ENCODE measurements around the gene TMEM45B.
"Not testable (repeated sequence)": the region's sequence is repeated elsewhere in the genome, so short reads cannot be mapped to it uniquely, and the experiment has no call there.

TMEM45B gene

DNA sequence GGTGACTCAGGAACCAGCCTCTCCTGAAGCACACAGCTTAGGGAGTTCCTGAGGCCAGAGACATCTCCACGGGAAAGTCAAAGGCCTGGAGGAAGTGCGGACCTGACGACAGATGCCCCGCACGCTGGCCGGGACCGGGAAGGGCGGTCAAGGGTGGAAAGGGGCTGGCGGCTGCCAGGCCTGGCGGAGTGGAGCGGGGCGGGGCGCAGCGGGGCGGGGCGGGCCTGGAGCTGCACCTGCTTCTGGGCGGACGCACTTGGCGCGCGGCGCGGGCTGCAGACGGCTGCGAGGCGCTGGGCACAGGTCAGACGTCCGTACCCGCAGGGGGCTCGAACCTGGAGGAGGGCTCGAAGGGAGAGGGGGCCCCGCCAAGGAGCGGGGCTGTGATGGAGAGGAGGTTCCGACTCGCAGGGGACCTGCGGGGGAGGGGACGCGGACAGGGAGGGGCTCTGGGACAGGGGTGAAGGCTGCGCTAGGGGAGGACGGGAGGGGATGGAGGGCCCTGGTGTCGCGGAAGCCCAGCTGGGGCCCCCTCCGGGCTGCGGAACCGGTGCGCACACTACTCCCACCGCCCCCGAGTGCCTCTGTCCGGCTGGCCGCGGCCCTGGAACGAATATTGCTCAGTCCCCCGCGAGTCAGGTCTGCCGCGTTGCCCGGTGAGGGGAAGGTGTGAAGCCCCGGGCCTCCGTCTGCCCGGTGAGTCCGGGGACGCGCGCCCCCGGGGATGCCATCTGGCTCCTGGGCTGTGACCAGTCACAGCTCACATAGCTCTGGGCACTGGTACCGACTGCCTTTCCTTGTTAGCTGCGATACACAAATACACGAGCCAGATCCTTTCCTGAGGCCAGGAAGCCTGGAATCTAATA lies at the start of gene TMEM45B:
Gene TMEM45B, plus strand, starts transcription at position 253 of the 866 bp plus-strand sequence. CDS start 36,635 bp downstream, outside the sequence.
- no peak for DNase-seq (ENCODE audit: low read depth in 2 of 2)

DNA sequence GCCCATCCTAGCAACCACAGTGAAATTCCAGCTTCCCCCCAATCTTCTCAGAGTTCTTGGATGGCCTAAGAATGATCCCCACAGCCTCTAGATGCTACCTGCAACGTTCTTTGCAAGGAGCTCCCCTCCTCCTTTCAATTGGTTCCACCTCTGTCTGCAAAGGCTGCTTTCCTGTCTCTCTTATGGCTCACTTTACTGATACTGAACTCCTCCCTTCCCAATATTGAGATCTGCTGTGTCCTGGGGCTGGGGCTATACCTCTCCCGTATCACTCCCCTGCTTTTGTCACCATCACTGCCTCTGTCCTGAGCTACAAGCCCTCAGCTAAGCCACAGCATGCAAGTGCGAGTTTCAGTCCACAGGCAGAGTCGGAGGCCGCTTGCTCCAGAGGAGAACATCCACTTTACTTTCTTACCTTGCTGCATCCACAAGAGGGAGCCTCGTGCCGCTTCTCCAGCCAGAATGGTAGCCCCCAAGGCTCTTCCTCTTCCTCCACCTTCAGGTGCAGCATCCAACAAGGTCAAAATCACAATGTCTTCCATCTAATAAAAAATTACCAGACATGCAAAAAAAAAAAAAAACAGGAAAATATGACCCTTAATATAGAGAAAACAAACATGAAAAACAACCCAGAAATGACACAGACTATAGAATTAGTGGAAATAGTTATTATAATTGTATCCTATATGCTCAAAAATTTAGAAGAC lies 48.6 kb upstream of the TMEM45B start:
- DNase-seq (ENCODE audit: low read depth in 2 of 2): no peak

DNA sequence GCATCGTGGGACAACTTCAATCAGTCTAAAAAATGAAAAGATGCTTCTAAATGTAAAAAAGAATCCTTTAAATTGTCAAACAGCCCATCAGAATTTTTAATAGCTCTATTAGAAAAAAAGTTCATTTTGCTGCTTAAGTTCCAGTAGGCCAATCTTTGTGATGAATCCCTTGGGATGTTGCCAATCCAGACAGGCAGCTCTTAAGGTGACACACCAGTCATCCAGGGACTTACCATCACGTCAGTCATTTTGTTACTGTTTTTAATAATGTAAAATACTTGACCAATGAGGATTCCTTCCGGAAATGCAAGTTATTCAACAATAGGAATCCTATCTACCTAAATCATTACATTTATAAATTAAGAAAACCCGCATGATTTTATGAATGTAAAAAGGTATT lies 47.8 kb upstream of the TMEM45B start:
- no peak for DNase-seq (ENCODE audit: low read depth in 2 of 2)

DNA sequence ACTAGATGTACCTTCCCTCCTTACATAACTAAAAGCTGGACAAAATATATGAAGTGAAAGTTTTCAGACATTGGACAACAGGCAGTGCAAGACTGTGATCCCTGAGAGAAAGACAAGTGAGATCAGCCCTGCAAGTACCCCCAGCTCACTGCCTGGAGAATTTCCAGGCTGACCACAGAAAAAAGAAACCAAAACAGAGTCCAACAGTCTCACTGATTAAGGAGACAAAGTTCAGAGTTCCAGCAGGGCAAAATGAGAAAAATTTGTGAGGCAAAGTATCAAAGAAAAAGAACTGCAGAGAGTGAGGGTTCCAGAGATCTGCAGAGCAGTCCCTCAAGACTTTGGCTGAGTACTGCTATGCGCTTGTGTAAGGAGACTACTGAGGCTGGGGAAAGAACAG lies 47.3 kb upstream of the TMEM45B start:
- DNase-seq (ENCODE audit: low read depth in 2 of 2): no peak

DNA sequence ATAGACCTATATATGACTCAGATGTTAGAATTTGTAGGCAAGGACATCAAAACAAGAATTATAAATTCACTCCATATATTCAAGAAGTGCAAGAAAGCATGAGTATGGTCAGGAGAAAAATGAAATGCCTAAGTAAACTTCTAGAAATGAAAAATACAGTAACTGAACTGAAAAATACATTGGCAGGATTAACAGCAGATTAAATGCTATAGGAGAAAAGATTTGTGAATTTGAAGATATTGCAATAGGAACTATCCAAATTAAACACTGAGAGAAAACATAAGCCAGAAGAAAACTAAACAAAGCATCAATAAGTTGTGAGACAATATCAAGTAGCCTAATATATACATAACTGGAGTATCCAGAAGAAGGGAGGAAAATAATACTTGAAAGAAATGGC lies 46.6 kb upstream of the TMEM45B start:
- no peak for DNase-seq (ENCODE audit: low read depth in 2 of 2)

DNA sequence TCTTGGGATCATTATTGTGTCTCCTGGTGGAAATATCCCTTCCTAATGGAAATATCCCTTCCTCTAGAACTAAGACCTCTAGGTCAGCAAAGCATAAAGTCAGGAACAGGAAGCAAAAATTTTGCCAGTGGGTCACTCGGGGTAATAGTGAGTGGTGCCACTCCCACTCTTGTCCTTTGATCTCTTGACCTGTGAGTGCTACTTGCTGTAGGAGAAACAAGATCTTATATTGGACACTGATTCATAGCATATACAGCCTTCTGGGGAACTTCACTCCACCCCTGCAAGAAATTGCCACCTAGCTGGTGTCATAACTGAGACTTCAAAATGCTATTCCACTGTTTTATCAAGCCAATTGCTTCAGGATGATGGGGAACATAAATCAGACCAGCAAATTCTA lies 44.7 kb upstream of the TMEM45B start:
- no peak for DNase-seq (ENCODE audit: low read depth in 2 of 2)

DNA sequence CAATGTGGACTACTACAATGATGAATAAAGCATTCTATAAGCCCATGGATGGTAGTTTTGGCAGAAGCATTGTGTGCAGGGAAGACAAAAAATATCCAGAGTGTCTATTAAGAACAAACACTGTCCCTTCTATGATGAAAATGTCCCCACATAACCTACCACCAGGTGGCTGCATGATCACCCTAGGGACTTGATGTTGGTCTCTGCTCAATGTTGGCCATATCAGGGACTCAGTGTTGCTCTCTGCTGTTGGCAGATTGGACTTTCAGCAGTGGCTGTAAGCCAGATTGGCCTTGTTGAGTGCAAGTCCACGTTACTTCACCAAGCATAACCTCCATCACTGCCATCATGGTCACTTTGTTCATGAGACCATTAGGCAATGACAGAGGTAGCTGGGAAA lies 44.2 kb upstream of the TMEM45B start:
- not testable (repeated sequence) for DNase-seq (ENCODE audit: low read depth in 2 of 2)

DNA sequence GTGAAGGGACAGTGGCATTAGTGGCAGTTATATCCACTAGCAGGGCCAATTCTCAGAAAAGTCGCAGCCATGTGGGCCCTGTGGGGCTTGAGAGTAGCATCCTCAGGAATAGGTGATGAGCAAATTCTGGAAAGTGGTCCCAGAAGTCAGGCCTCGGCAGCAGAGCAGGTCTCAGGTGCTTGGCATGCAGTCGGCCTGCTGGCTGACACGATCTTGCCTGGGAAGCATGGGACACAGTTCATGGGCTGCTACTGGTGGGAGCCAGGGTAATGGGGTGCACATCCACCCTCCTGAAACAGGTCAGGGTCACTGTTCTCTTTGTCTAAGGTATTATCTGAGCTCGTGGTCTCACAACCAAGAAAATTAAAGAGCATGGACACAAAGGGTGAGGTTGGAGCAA lies 36.8 kb upstream of the TMEM45B start:
- DNase-seq (ENCODE audit: low read depth in 2 of 2): no peak

DNA sequence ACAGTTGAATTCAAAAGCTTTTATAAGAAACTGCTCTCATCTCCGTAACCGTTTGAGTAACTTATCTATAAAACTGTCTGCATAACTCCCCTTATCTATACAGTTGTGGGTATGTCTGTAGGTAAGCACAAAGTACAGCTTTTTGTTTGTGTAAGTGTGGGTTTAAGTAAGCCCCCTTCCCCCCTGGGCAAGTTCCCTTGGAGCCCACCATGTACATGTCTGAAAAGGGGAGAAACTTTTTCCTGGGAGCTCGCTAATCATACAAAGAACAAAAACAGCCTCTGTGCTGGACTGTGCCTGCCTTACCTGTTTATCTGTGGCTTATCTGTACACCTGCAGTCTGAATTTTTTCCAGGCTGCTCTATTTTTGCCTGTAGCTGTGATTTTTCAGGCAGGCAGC lies 36.3 kb upstream of the TMEM45B start:
- no peak for DNase-seq (ENCODE audit: low read depth in 2 of 2)

DNA sequence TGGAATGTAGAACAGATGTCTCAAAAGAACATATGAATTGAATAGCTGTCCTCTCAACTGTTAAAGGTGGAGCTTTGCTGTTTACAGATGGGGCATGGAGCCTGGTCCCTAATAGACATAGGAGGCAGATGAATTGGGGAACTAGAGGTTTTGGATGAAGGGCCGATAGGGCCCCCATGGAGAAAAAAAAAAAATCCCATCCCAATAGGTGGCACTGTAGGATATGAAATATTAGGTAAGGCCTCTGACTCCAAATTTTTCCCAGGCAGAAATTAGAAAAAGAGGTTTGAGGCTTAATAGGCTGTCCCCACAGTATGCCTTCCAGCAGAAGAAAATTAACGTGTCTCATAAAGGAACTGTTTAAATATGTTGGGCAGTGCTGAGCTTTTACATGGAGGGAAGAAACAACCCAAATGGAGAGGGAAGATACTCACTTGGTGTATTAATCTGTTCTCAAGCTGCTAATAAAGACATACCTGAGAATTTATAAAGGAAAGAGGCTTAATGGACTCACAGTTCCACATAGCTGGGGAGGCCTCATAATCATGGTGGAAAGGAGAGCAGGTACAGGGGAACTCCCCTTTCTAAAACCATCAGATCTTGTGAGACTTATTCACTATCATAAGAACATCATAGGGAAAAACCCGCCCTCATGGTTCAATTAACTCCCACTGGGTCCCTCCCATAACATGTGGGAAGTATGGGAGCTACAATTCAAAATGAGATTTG lies 30.1 kb upstream of the TMEM45B start:
- no peak for DNase-seq (ENCODE audit: low read depth in 2 of 2)

DNA sequence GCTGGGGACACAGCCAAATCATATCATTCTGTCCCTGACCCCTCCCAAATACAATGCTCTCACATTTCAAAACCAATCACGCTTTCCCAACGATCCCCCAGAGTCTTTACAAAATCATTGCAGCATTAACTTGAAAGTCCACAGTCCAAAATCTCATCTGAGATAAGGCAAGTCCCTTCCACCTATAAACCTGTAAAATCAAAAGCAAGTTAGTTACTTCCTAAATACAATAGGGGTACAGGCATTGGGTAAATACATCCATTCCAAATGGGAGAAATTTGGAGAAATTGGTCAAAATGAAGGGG lies 29.6 kb upstream of the TMEM45B start:
- DNase-seq (ENCODE audit: low read depth in 2 of 2): not testable (repeated sequence)

DNA sequence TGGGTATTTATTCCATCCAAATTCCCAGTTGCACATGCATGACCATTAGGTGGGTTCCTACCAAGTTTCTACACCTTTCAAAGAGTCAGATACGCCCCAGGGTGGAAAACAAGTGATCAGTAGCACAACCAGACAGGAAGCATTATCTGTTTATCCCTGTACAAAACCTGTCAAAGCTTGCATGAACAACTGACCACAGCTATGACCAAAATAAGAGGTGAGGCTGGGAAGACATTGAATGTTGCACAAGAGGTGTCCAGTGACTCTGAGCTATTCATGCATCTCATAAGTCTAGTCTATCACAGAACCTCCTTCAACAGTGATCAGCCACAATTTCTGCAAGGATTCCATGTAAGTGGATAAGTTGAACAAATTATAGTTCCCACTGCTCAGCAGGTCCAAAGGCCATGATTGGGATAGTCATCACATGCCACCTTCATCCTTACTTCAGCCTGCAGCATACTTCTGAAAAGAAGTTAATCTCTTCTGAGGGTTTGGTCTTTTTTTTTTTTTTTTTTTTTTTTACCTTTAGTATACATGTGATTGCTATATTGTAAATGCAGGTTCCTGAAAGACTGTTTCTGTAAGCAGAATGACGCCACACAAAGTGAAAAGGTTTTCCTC lies 28.0 kb upstream of the TMEM45B start:
- DNase-seq (ENCODE audit: low read depth in 2 of 2): no peak

DNA sequence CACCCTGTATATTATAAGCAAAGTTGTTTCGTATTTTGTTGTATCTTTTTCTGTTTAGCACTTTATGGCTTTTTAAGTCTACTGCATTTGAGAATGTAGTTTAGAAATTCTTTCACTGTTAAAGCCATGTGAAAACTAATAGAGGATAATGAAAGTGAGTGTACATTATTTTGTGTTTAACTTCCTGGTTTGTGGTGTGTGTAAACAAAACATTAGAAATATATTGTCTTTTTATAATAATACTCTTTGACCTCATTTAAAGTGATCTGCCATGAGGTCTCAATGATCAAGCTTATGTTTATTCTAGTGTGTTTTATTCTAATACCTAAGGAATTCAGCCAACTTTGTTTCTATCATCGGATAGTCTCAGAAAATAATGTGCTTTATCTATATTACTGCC lies 27.4 kb upstream of the TMEM45B start:
- DNase-seq (ENCODE audit: low read depth in 2 of 2): no peak

DNA sequence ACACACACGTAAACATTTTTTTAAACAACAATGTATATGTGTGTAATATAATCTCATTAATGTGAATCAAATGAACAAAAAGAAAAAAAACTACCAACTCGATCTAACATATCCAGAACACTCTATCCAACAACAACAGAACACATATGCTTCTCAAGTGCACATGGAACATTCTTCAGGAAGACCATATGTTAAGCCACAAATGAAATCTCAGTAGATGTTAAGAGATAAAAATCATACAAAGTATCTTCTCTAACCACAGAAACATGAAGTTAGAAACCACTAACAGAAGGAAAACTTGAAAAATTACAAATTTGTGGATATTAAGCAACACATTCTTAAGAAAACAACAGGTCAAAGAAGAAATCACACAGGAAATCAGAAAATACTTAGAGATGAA lies 25.5 kb upstream of the TMEM45B start:
- DNase-seq (ENCODE audit: low read depth in 2 of 2): no peak

DNA sequence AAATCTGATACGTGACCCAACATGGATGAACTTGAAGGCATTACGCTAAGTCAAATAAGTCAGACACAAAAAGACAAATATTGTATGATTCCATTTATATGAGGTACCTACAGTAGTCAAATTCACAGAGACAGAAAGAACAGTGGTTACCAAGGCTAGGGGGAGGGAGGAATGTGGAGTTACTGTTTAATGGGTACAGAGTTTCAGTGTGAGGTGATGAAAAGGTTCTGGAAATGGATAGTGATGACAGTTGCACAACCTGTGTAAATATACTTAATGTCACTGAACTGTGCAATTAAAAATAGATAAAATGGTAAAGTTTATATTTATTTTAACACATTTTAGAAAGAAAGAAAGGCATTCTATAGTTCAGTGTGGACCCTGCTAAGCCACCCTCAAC lies 24.1 kb upstream of the TMEM45B start:
- DNase-seq (ENCODE audit: low read depth in 2 of 2): no peak

DNA sequence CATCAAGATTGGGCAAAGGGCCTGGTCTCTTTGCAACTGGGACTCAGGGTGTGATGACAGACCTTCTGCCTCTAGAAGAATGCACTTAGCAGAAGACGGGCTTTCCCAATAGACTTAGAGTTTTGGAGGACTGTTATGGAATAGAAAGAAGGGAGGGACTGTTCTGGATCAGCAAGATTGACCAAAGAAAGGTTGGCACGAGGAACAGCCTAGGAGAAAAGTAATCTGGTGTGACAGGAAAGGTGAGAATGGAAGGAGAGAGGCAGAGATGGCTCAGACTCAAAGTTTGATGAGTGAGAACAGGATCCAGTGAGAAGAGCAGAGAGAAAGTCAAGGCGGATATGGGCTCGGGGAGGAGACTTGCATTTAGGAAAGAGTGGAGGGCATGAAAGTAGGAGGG lies 23.0 kb upstream of the TMEM45B start:
- DNase-seq (ENCODE audit: low read depth in 2 of 2): no peak

DNA sequence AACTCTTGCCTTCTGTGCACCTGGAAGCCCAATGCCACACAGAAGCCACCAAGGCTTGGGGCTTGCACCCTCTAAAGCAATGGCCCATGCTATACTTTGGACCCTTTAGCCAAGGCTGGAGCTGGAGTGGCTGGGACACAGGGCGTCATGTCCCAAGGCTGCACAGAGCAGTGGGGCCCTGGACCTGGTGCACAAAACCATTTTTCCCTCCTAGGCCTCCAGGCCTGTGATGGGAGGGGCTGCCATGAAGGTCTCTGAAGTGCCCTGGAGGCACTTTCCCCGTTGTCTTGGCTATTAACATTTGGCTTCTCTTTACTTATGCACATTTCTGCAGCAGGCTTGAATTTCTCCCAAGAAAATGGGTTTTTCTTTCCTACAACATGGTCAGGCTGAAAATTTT lies 20.6 kb upstream of the TMEM45B start:
- DNase-seq (ENCODE audit: low read depth in 2 of 2): no peak

DNA sequence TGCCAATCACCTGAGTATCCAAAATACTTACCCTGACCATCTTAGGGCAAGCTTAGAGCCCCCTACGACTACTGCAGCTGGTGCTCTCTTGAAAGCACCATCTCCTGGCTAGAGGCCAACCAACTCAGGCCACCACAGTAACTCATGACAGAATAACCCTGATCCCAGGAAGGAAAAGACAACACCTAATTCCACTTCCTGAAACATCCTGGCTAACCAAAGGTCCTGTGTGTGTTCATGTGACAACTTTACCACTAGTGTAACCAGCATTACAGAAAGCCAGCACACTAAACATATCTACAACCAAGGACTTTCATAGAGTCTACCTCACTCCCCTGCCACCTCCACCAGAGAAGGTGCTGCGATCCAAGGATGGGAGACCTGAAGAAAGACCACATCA lies 17.4 kb upstream of the TMEM45B start:
- DNase-seq (ENCODE audit: low read depth in 2 of 2): no peak

DNA sequence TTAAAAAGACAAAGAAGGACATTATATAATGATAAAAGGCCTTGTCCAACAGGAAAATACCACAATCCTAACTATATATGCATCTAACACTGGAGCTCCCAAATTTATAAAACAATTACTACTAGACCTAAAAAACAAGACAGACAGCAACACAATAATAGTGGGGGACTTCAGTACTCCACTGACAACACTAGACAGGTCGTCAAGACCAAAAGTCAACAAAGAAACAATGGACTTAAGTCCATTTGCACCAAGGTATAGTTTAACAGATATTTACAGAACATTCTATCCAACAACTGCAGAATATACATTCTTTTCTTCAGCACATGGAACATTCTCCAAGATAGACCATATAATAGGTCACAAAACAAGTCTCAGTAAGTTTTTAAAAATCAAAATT lies 15.5 kb upstream of the TMEM45B start:
- not testable (repeated sequence) for DNase-seq (ENCODE audit: low read depth in 2 of 2)

DNA sequence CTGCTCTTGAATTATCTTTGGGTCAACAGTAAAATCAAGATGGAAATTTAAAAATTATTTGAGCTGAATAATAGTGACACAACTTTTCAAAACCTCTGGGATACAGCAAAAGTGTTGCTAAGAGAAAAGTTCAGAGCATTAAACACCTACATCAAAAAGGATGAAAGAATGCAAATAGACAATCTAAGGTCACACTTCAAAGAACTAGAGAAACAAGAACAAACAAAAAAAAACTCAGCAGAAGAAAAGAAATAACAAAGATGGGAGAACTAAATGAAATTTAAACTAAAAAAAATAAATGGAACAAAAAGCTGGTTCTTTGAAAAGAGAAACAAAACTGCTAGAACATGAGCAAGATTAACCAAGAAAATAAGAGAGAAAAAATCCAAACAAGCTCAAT lies 15.0 kb upstream of the TMEM45B start:
- no peak for DNase-seq (ENCODE audit: low read depth in 2 of 2)

DNA sequence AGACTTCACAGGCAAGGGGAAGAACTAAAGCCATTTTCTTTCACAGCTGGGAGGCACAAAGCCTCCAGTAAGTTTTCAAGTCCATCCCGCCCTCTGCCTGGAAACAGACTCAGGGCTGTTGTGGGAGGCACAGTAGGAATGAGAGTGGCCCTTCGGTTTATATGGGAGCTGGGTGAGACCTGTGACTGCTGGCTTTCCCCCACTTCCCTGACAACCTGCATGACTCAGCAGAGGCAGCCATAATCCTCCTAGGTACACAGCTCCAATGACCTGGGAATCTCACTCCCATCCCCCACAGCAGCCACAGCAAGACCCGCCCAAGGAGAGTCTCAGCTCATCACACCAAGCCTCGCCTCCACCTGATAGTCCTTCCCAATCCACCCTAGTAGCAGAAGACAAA lies 12.1 kb upstream of the TMEM45B start:
- no peak for DNase-seq (ENCODE audit: low read depth in 2 of 2)

DNA sequence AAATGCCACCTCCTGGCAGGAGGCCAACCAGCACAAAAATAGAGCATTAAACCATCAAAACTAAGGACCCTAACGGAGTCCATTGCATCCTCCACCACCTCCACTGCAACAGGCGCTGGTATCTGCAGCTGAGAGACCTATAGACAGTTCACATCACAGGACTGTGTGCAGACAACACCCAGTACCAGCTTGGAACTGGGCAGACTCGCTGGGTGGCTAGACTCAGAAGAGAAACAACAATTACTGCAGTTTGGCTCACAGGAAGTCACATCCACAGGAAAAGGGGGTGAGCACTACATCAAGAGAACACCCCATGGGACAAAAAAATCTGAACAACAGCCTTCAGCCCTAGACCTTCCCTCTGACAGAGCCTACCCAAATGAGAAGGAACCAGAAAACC lies 11.6 kb upstream of the TMEM45B start:
- DNase-seq (ENCODE audit: low read depth in 2 of 2): no peak
